22Rv1 (cell line): ENCODE measurements around the gene SLC39A5.
A peak's percentile ranks its signal among the peaks of the same experiment; 100 is the strongest.

Experiments used
- H3K27ac ChIP-seq: fragments of 450-650 bp; 2 replicates; pipeline ENCODE4 v1.5.1; 2017
- ZFX ChIP-seq: fragments of 450-650 bp; IDR thresholded peaks from 2 replicates; pipeline ENCODE4 v1.6.1; 2017; ENCODE audit warnings: antibody characterized with exemption, borderline replicate concordance
- TF ChIP-seq, protein P1 (sequence below): fragments of 450-650 bp; IDR thresholded peaks from 2 replicates; pipeline ENCODE4 v1.5.1; 2017; ENCODE audit warnings: mild to moderate bottlenecking

Gene SLC39A5

GRCh38 chr12:56219840-56220239, 10.0 kb upstream of the SLC39A5 start:
- TF ChIP-seq ZFX: no peak
- TF ChIP-seq, protein P1, sequence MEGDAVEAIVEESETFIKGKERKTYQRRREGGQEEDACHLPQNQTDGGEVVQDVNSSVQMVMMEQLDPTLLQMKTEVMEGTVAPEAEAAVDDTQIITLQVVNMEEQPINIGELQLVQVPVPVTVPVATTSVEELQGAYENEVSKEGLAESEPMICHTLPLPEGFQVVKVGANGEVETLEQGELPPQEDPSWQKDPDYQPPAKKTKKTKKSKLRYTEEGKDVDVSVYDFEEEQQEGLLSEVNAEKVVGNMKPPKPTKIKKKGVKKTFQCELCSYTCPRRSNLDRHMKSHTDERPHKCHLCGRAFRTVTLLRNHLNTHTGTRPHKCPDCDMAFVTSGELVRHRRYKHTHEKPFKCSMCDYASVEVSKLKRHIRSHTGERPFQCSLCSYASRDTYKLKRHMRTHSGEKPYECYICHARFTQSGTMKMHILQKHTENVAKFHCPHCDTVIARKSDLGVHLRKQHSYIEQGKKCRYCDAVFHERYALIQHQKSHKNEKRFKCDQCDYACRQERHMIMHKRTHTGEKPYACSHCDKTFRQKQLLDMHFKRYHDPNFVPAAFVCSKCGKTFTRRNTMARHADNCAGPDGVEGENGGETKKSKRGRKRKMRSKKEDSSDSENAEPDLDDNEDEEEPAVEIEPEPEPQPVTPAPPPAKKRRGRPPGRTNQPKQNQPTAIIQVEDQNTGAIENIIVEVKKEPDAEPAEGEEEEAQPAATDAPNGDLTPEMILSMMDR: no peak
- H3K27ac ChIP-seq: no peak overlapping the region; the same call in 1 of the 2 replicates

GRCh38 chr12:56220611-56221231, 9.1 kb upstream of the SLC39A5 start:
- no peak for TF ChIP-seq ZFX
- TF ChIP-seq, protein P1: no peak
- peak overlapping the region; percentile 98 for H3K27ac ChIP-seq

- peak overlapping the region; percentile 98 for H3K27ac ChIP-seq
- no peak for TF ChIP-seq ZFX
- TF ChIP-seq, protein P1: no peak
These were observed 8.6 kb upstream of the SLC39A5 start for GRCh38 chr12:56221232-56221756.

DNA sequence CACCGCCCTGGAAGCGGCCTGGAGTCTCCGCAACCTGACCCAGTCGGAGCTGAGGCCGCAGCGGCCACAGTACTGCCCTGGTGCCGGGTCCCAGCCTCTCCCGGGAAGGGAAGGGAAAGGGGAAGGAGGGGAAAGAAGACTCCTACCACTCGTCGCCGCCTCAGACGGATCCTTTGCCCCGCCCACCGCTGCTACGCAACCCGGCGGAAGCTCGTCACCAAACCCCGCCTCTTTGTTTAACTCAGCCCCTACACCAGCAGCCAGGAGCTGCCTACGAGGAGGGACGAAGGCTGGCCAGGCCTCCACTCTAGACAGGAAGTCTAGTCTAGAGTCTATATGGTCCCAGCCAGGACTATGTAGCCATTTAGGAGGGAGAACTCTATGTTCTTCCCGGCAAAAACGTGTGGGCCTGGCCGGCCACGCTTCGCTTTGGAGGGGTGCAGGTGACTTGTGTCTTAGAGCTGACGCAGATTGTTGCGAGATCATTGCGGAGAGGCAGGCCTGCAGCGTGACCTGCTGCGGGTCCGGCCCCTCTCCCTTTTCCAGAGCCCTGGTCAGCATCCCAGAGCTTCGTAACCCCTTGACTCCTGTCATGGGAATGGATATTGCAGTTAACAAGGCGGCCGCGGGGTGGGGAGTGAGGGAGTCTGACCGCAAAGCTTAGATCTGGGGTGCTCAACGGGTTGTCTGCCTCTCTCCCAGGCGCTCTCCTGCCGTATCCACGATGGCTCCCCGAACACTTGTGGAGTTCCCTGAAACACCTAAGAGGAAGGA, 7.9 kb upstream of the SLC39A5 start, which contains the start of gene RNF41:
Gene RNF41 (minus strand): TSS at position 166 of the 774 bp plus-strand sequence. CDS start 7,875 bp downstream, outside the sequence.
- peak within 1 kb of the TSS; percentile 98 for H3K27ac ChIP-seq
- TF ChIP-seq, protein P1: peak; percentile 8
- TF ChIP-seq ZFX: no peak

GRCh38 chr12:56222531-56222895, 7.3 kb upstream of the SLC39A5 start:
- TF ChIP-seq, protein P1: no peak
- no peak for TF ChIP-seq ZFX
- H3K27ac ChIP-seq: peak overlapping the region; percentile 98

GRCh38 chr12:56223571-56224101, 6.2 kb upstream of the SLC39A5 start:
- no peak for TF ChIP-seq ZFX
- TF ChIP-seq, protein P1: no peak
- H3K27ac ChIP-seq: peak overlapping the region; percentile 98
